ENCODE results near the gene MROH2B.

Gene MROH2B

DNA sequence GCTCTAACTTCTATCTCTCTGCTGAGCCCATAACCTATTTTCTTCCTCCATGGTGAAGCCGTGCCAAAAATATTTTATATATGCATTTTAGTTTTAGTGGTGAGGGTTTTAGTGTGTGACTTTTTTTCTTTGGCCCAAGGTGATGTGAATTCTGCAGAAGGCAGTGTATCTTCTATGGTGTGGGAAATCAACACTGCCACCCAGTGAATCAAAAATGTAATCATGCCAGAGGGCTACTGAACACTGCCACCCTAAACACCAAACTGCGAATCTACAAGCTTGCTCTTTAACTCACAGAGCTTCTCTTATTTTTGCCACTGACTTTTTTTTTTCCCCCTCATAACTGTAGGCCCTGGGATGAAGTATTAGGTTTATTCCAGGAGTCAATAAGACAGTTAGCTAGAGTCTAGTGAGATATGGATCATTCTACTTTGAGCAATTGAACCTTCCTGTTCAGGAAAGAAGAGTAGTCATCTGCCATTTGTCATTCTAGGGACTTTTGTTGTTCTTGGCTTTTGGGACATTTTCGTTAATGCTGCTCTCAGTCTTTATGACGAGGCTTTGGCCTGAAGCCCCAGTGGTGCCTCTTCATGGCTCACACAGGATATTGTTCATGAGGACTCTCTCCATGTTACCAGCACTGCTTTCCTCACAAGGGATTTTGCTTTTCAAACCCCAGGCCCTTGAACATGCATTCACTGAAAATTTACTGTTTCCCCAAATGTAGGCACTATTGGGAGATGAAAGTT lies 108.8 kb downstream of the MROH2B start:
- DNase-seq = no peak

DNA sequence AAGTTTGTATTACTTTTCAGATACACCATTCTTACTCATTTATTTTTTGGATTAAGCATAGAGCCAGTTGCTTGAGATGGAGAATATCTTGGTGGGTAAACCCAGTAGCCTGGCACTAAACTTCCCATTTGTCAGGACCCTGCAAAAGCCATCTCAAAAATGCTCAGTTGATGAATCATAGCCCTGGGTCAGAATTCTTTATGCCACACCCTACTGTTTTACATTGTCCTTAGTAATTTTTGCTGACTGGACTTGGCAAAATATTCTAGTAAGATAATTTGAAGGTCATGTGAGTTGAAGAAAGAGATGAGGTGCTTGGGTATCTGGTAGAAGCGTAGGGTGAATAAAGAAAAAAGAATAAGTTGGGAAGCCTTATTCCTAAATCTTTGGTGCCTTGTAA lies 111.1 kb downstream of the MROH2B start:
- no peak for DNase-seq

DNA sequence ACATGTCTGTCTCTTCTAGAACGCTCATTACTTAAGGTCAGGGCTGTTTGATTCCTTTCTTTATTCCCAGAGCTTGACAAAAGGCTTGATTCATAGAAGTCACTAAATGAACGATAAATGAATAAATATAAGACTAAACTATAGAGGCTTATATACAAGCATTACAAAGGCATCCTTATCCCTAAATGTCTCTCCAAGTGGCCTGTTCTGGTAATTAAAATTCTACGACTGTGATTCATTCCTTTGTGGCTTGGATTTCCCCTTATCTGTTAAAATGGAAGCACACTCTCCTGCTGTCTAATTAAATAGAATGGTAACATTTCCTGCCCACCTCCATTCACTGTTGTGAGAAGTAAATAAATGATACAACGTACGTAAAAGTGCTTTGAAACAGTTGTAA lies 112.3 kb downstream of the MROH2B start:
- no peak for DNase-seq

DNA sequence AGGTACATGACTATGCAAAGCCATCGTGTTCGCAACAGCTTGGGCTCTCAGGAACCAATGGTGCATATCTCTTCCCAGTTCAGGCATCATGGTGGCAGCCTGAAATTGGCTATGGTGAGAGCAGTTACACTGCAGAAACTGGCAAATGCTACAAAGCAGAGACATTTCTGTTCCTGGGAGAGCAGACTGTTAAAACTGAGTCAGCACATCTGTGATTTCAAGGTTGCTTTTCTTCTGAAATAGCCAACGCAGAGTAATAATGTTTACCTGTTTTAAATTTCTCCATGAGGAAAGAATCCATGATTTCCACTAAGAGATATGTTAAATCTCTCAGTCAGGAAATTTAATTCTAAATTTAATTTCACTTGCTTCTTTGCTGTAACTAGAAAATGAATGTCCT lies 114.1 kb downstream of the MROH2B start:
- DNase-seq = no peak

DNA sequence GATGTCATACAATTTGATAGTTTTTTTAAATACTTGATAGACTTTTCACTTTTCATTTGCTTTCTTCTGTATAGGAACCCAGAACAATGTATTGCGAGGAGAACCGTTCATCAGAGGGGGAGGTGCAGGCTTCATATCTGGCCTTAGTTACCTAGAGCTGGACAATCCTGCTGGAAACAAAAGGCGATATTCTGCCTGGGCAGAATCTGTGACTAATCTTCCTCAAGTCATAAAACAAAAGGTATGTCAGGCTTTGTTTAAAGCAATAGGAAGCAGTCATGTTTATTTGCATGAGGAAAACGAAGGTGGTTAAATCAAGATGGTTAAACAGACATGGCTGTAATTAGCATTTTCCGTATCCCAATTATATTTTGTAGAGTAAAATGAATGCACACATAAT lies 115.8 kb downstream of the MROH2B start:
- DNase-seq = no peak

Data from NCI-H2081 treated with DMSO at 0.1 percent for 48 hours (cell line).